Left lung (tissue), 10 donors: Measurements from ENCODE around the gene MRNIP. TPM values are rescaled to one million over a fixed set of nuclear protein-coding genes. Genes with fewer than 3 reads are reported as not detected.
A peak's percentile ranks its signal among the peaks of the same experiment; 100 is the strongest.
"Not testable (repeated sequence)": the region's sequence is repeated elsewhere in the genome, so short reads cannot be mapped to it uniquely, and the experiment has no call there.

ENCODE experiments used
- ATAC-seq: fragments of 200-7000 bp; cut with Tn5 transposase; one replicate; pipeline ENCODE4 v1.9.1; 2020; ENCODE audit warnings: moderate library complexity
- DNase-seq, 4 donors: peaks; one replicate each; pipeline ENCODE4 v3.0.0-alpha.2; 2013 to 2020
- H3K27ac ChIP-seq, 2 donors: fragments of 200-600 bp; sonication (generic) in 1 of 2; one replicate each; pipeline versions ENCODE4 v1.5.0 to v1.8.0; 2020 to 2021
- H3K27me3 ChIP-seq, 2 donors: fragments of 200-600 bp; sonication (generic) in 1 of 2; one replicate each; pipeline versions ENCODE4 v1.5.0 to v1.8.0; 2020 to 2021
- H3K36me3 ChIP-seq, 2 donors: fragments of 200-600 bp; sonication (generic) in 1 of 2; one replicate each; pipeline versions ENCODE4 v1.5.0 to v1.8.0; 2020 to 2021
- H3K4me1 ChIP-seq, 2 donors: fragments of 200-600 bp; one replicate each; pipeline ENCODE4 v1.8.0; 2021
- H3K4me3 ChIP-seq, 2 donors: fragments of 200-600 bp; sonication (generic) in 1 of 2; one replicate each; pipeline versions ENCODE4 v1.5.0 to v1.8.0; 2020 to 2021; ENCODE audit warnings: mild to moderate bottlenecking in 1 of 2
- H3K9me3 ChIP-seq, 2 donors: fragments of 200-600 bp; sonication (generic) in 1 of 2; one replicate each; pipeline versions ENCODE4 v1.5.0 to v1.8.0; 2020 to 2021
- CTCF ChIP-seq, 2 donors: fragments of 200-600 bp; sonication (generic) in 1 of 2; IDR thresholded peaks; one replicate each; pipeline versions ENCODE4 v1.5.0 to v1.8.0; 2021; ENCODE audit warnings: antibody characterized with exemption in 2 of 2
- intact Hi-C, 2 donors: fragments of 100-400 bp; cut with DNase I; formaldehyde crosslinking; loops; one replicate each; pipeline versions ENCODE4 v1.11.2 to v1.14.2; 2022
- polyA plus RNA-seq, 6 donors: library from polyadenylated mRNA; unstranded; fragments of 120-200 nt; gene quantifications; one replicate each; pipeline ENCODE4 v1.2.1, GENCODE V29; 2013; ENCODE audit not compliant: insufficient read length in 6 of 6
- total RNA-seq, 2 donors: library from RNA; stranded (reverse); fragmentation: NEBNext Ultra II Directional; extraction: Animal tissue kit (Norgen Biotek cat#: 25700); gene quantifications; one replicate each; pipeline ENCODE4 v1.2.1, GENCODE V29; 2021
- donor health status: DM: no; HTN: yes; CAD: no.
- donor health status: DM: no; HTN: no; CAD: no.

MRNIP gene
- total and polyA plus RNA-seq, 8 donors: 16.9 to 55.6 (median 46.3) TPM

DNA sequence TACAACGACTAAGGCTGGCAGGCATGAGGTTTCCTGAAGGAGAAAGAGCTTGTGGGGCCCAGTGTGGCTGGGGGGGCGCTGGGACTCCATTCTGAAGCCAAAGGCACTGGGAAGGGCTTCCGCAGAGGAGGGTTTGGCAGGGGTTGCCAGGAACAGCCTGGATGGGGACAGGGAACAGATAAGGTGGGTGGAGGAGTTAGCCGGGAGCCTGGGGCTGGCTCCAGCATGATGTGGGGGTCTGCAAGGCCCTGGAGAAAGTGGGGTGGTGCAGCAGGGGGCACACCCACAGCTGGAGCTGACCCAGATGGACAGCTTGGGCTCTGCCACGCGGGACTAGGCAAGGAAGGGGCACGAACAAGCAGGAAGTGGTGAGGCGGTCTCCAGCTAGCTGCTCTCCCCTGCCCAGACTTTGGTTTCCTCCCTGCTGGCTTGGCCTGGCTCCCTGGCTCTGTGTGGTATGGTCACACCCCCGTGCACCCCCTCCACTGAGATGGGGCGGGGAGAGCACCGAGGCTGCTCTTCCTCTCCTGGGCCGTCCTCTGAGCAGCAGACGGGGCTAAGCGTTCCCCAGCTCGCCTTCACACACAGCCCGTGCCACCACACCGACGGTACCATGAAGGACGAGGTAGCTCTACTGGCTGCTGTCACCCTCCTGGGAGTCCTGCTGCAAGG, 65.0 kb downstream of the MRNIP start, which contains the start of gene LTC4S:
TSS of gene LTC4S (plus strand) at position 519 of the 672 bp plus-strand sequence. CDS start at position 614, 95 bp downstream.
- ATAC-seq: peak; percentile 31
- Histone ChIP-seq H3K4me1 (peaks cover 37 to 59% of the 10 kb centered on the region in 2 donors), H3K4me3 (peak within 1 kb of the TSS; percentile 65 to 66), H3K9me3 (no peaks in the 10 kb centered on the region), H3K36me3 (peaks cover 0 to 18% of the 10 kb centered on the region in 2 donors), H3K27ac (peak within 1 kb of the TSS; percentile 83 to 89), H3K27me3 (no peaks in the 10 kb centered on the region)
- intact Hi-C loops: no loop called here
- no peak for TF ChIP-seq CTCF (IDR thresholded peaks at IDR 0.05)
- peak in 3 of 4 donors; percentile 70 to 87 (median 85) for DNase-seq

- Histone ChIP-seq H3K27ac (peak overlapping the region; percentile 83), H3K27me3 (no peaks in the 10 kb centered on the region), H3K36me3 (peaks cover 0 to 10% of the 10 kb centered on the region in 2 donors), H3K4me3 (no peak overlapping the region), H3K4me1 (peaks cover 37 to 59% of the 10 kb centered on the region in 2 donors), H3K9me3 (no peaks in the 10 kb centered on the region)
- DNase-seq: peak in 2 of 4 donors; percentile 68 to 84
- no peak for TF ChIP-seq CTCF (IDR thresholded peaks at IDR 0.05)
- intact Hi-C loops: no loop called here
- no peak for ATAC-seq
Measured at GRCh38 chr5:179792612-179793467, 65.8 kb downstream of the MRNIP start.

- intact Hi-C loops: no loop called here
- peaks cover 0 to 2% of the 10 kb centered on the region in 2 donors for H3K36me3 ChIP-seq
- peaks cover 37 to 57% of the 10 kb centered on the region in 2 donors for H3K4me1 ChIP-seq
- H3K9me3 ChIP-seq: no peaks in the 10 kb centered on the region
- TF ChIP-seq CTCF (IDR thresholded peaks at IDR 0.05): no peak
- no peaks in the 10 kb centered on the region for H3K27me3 ChIP-seq
- no peak overlapping the region for H3K4me3 ChIP-seq
- H3K27ac ChIP-seq: peak overlapping the region; percentile 83
- DNase-seq (peak in 1 of 4 donors; percentile 77), ATAC-seq (no peak)
Measured at GRCh38 chr5:179791881-179792611, 66.6 kb downstream of the MRNIP start.

DNA sequence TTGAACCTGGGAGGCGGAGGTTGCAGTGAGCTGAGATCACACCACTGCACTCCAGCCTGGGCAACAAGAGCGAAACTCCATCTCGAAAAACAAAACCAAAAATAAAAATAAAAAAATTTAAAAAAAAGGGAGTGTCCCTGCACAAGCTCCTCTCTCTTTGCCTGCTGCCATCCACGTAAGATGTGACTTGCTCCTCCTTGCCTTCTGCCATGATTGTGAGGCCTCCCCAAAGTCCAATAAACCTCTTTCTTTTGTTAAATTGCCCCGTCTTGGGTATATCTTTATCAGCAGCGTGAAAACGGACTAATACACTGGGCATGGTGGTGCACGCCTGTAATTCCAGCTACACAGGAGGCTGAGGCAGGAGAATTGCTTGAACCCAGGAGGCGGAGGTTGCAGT, 69.3 kb downstream of the MRNIP start:
- H3K4me3 ChIP-seq, H3K27me3 ChIP-seq, H3K27ac ChIP-seq, DNase-seq, H3K36me3 ChIP-seq, H3K9me3 ChIP-seq, ATAC-seq, intact Hi-C loops: not testable (repeated sequence)
- peaks cover 22 to 39% of the 10 kb centered on the region in 2 donors for H3K4me1 ChIP-seq

DNA sequence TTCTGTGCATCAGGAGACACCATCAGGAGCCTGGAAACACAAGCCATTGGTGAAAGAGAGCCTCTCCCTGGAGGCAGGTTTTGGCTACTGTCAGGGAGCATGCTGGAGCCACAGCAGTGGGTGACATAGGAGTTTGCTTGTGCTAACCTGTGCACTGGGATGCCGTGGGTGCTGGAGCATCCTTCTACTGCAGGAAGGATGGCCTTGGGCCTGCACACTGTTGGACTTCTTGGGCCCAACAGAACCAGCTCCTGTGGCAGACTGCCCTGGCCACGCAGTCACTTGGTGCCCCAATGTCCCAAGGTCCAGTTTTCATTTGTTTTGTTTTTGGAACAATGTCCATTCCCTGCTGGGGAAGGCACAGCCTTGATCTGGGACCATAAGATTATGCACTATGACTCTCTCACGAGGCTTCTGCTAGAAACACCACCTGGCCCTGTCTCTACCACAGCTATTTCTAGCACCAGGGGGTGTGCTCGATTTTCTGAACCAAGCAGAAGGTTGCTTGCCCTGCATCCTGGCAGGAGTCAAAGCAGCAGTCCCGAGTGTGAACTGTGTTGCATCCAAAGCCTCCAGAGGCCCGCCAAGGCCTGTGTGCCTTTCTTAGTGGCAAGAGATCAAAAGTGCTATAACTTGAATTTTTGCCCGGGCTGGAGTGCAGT, 70.3 kb downstream of the MRNIP start:
- Histone ChIP-seq H3K36me3 (no peaks in the 10 kb centered on the region), H3K9me3 (no peaks in the 10 kb centered on the region), H3K4me3 (no peak overlapping the region), H3K4me1 (peaks cover 13 to 30% of the 10 kb centered on the region in 2 donors), H3K27ac (no peak overlapping the region), H3K27me3 (no peaks in the 10 kb centered on the region)
- ATAC-seq (no peak), DNase-seq (peak in 1 of 4 donors; percentile 51)
- intact Hi-C loops: no loop called here
- no peak for TF ChIP-seq CTCF (IDR thresholded peaks at IDR 0.05)
